ENCODE results near the gene CREB5. TPM values are rescaled to one million over a fixed set of nuclear protein-coding genes. Genes with fewer than 3 reads are reported as not detected.
A peak's percentile ranks its signal among the peaks of the same experiment; 100 is the strongest.

CREB5 gene
- total RNA-seq, 1 donor from 2014 or later = 13.6 TPM

- H3K36me3 Mint-ChIP-seq = peaks cover 3% of the 10 kb centered on the region
- no peaks in the 10 kb centered on the region for H3K9me3 Mint-ChIP-seq
These were observed 317.4 kb downstream of the CREB5 start for GRCh38 chr7:28729727-28730126.

GRCh38 chr7:28731092-28731658 is 318.9 kb downstream of the CREB5 start:
- Mint-ChIP-seq H3K27ac (no peak overlapping the region), H3K4me3 (no peak overlapping the region), H3K4me1 (no peaks in the 10 kb centered on the region), H3K27me3 (ENCODE audit: low read depth) (no peaks in the 10 kb centered on the region), H3K9me3 (no peaks in the 10 kb centered on the region), H3K36me3 (peaks cover 3% of the 10 kb centered on the region)
- DNase-seq (ENCODE audit: low spot score in 2 of 2, unreplicated experiment in 2 of 2) = no peak
- TF ChIP-seq CTCF (IDR thresholded peaks at IDR 0.05; ENCODE audit: unreplicated experiment) = no peak

More at GRCh38 chr7:28729727-28730126, 317.4 kb downstream of the CREB5 start:
- TF ChIP-seq CTCF (IDR thresholded peaks at IDR 0.05; ENCODE audit: unreplicated experiment) = no peak
- Mint-ChIP-seq H3K4me3 (no peak overlapping the region), H3K27ac (no peak overlapping the region), H3K27me3 (ENCODE audit: low read depth) (no peaks in the 10 kb centered on the region), H3K4me1 (no peaks in the 10 kb centered on the region)
- no peak for DNase-seq (ENCODE audit: low spot score in 2 of 2, unreplicated experiment in 2 of 2)

- no peak for TF ChIP-seq CTCF (IDR thresholded peaks at IDR 0.05; ENCODE audit: unreplicated experiment)
- Mint-ChIP-seq H3K4me3 (no peak overlapping the region), H3K27me3 (ENCODE audit: low read depth) (no peaks in the 10 kb centered on the region), H3K27ac (no peak overlapping the region), H3K4me1 (no peaks in the 10 kb centered on the region), H3K36me3 (peaks cover 3% of the 10 kb centered on the region), H3K9me3 (no peaks in the 10 kb centered on the region)
- no peak for DNase-seq (ENCODE audit: low spot score in 2 of 2, unreplicated experiment in 2 of 2)
These were observed 320.0 kb downstream of the CREB5 start for GRCh38 chr7:28732071-28732869.

- Mint-ChIP-seq H3K27ac (no peak overlapping the region), H3K27me3 (ENCODE audit: low read depth) (no peaks in the 10 kb centered on the region), H3K4me1 (peaks cover 3% of the 10 kb centered on the region), H3K36me3 (peaks cover 3% of the 10 kb centered on the region), H3K4me3 (no peak overlapping the region), H3K9me3 (no peaks in the 10 kb centered on the region)
- no peak for DNase-seq (ENCODE audit: low spot score in 2 of 2, unreplicated experiment in 2 of 2)
- TF ChIP-seq CTCF (IDR thresholded peaks at IDR 0.05; ENCODE audit: unreplicated experiment) = no peak
These were observed 320.7 kb downstream of the CREB5 start for GRCh38 chr7:28733035-28733434.

- Mint-ChIP-seq H3K4me3 (no peak overlapping the region), H3K36me3 (peaks cover 5% of the 10 kb centered on the region), H3K27me3 (ENCODE audit: low read depth) (no peaks in the 10 kb centered on the region), H3K27ac (peak overlapping the region; percentile 75), H3K9me3 (no peaks in the 10 kb centered on the region), H3K4me1 (peaks cover 28% of the 10 kb centered on the region)
- DNase-seq (ENCODE audit: low spot score in 2 of 2, unreplicated experiment in 2 of 2) = no peak
- no peak for TF ChIP-seq CTCF (IDR thresholded peaks at IDR 0.05; ENCODE audit: unreplicated experiment)
These were observed 326.1 kb downstream of the CREB5 start for GRCh38 chr7:28738412-28738811.

All from mesothelial cell of epicardium (in vitro differentiated cells).